Activated CD4-positive, alpha-beta T cell treated with anti-CD3 and anti-CD28 coated beads, Interleukin-2, amount 10 ng/mL, durations not matched to agents 24 days and 14 days (primary cell): ENCODE results near the gene ADCY2. TPM values are rescaled to one million over a fixed set of nuclear protein-coding genes. Genes with fewer than 3 reads are reported as not detected.

ENCODE experiments used
- DNase-seq: peaks from one replicate; pipeline ENCODE4 v3.0.0; 2022
- H3K27ac Mint-ChIP-seq: one replicate; pipeline ENCODE4 v1.8.0; 2022; ENCODE audit warnings: mild to moderate bottlenecking, mixed read lengths
- H3K27me3 Mint-ChIP-seq: one replicate; pipeline ENCODE4 v1.8.0; 2022; ENCODE audit warnings: mixed read lengths
- H3K36me3 Mint-ChIP-seq: one replicate; pipeline ENCODE4 v1.8.0; 2022; ENCODE audit warnings: low read depth, mild to moderate bottlenecking, mixed read lengths
- H3K4me1 Mint-ChIP-seq: one replicate; pipeline ENCODE4 v1.8.0; 2021; ENCODE audit warnings: mixed read lengths
- H3K4me3 Mint-ChIP-seq: one replicate; pipeline ENCODE4 v1.8.0; 2022; ENCODE audit warnings: mild to moderate bottlenecking, moderate library complexity, mixed read lengths
- H3K9me3 Mint-ChIP-seq: one replicate; pipeline ENCODE4 v1.8.0; 2021; ENCODE audit warnings: mixed read lengths
- intact Hi-C: fragments of 100-400 bp; cut with micrococcal nuclease; formaldehyde crosslinking; loops from one replicate; pipeline ENCODE4 v1.15.1; 2023
- total RNA-seq: library from RNA; stranded (reverse); gene quantifications from 2 replicates; pipeline ENCODE4 v1.2.3, GENCODE V29; 2022

ADCY2 gene
- total RNA-seq, 1 donor from 2014 or later, result not detected

GRCh38 chr5:7589800-7590199 lies 193.9 kb downstream of the ADCY2 start:
- Mint-ChIP-seq H3K9me3 (no peaks in the 10 kb centered on the region), H3K27ac (no peak overlapping the region), H3K36me3 (no peaks in the 10 kb centered on the region), H3K4me3 (no peak overlapping the region), H3K4me1 (no peaks in the 10 kb centered on the region), H3K27me3 (no peaks in the 10 kb centered on the region)
- no peak for DNase-seq
- intact Hi-C loops, result no loop called here

GRCh38 chr5:7592910-7593309 lies 197.0 kb downstream of the ADCY2 start:
- Mint-ChIP-seq H3K9me3 (no peaks in the 10 kb centered on the region), H3K27me3 (no peaks in the 10 kb centered on the region), H3K4me1 (no peaks in the 10 kb centered on the region), H3K27ac (no peak overlapping the region), H3K36me3 (no peaks in the 10 kb centered on the region), H3K4me3 (no peak overlapping the region)
- no peak for DNase-seq
- intact Hi-C loops, result no loop called here

GRCh38 chr5:7597059-7597642 lies 201.2 kb downstream of the ADCY2 start:
- H3K4me1 Mint-ChIP-seq, result no peaks in the 10 kb centered on the region
- no peak for DNase-seq
- intact Hi-C loops, result no loop called here

GRCh38 chr5:7606840-7607465 lies 211.0 kb downstream of the ADCY2 start:
- Mint-ChIP-seq H3K36me3 (no peaks in the 10 kb centered on the region), H3K27ac (no peak overlapping the region), H3K4me1 (no peaks in the 10 kb centered on the region), H3K4me3 (no peak overlapping the region), H3K27me3 (no peaks in the 10 kb centered on the region), H3K9me3 (peaks cover 7% of the 10 kb centered on the region)
- intact Hi-C loops, result no loop called here
- DNase-seq, result no peak

More at GRCh38 chr5:7597059-7597642, 201.2 kb downstream of the ADCY2 start:
- no peaks in the 10 kb centered on the region for H3K36me3 Mint-ChIP-seq
- H3K27ac Mint-ChIP-seq, result no peak overlapping the region
- no peaks in the 10 kb centered on the region for H3K27me3 Mint-ChIP-seq
- no peak overlapping the region for H3K4me3 Mint-ChIP-seq
- no peaks in the 10 kb centered on the region for H3K9me3 Mint-ChIP-seq

GRCh38 chr5:7608772-7609171 lies 212.8 kb downstream of the ADCY2 start:
- Mint-ChIP-seq H3K4me3 (no peak overlapping the region), H3K9me3 (peaks cover 4% of the 10 kb centered on the region), H3K27ac (no peak overlapping the region), H3K27me3 (no peaks in the 10 kb centered on the region), H3K4me1 (no peaks in the 10 kb centered on the region), H3K36me3 (no peaks in the 10 kb centered on the region)
- no peak for DNase-seq
- intact Hi-C loops, result no loop called here

GRCh38 chr5:7609726-7610125 lies 213.8 kb downstream of the ADCY2 start:
- Mint-ChIP-seq H3K4me3 (no peak overlapping the region), H3K27me3 (no peaks in the 10 kb centered on the region), H3K27ac (no peak overlapping the region), H3K36me3 (no peaks in the 10 kb centered on the region), H3K9me3 (peaks cover 4% of the 10 kb centered on the region), H3K4me1 (no peaks in the 10 kb centered on the region)
- no peak for DNase-seq
- intact Hi-C loops, result no loop called here

- Mint-ChIP-seq H3K36me3 (no peaks in the 10 kb centered on the region), H3K4me3 (no peak overlapping the region), H3K27ac (no peak overlapping the region), H3K4me1 (no peaks in the 10 kb centered on the region), H3K9me3 (peaks cover 4% of the 10 kb centered on the region), H3K27me3 (no peaks in the 10 kb centered on the region)
- intact Hi-C loops, result no loop called here
- no peak for DNase-seq
Measured at GRCh38 chr5:7610531-7611177, 214.7 kb downstream of the ADCY2 start.

- H3K27me3 Mint-ChIP-seq, result no peaks in the 10 kb centered on the region
- intact Hi-C loops, result no loop called here
- no peak overlapping the region for H3K4me3 Mint-ChIP-seq
- H3K27ac Mint-ChIP-seq, result no peak overlapping the region
- H3K9me3 Mint-ChIP-seq, result peaks cover 4% of the 10 kb centered on the region
- no peaks in the 10 kb centered on the region for H3K36me3 Mint-ChIP-seq
- no peaks in the 10 kb centered on the region for H3K4me1 Mint-ChIP-seq
- DNase-seq, result no peak
Measured at GRCh38 chr5:7611518-7611917, 215.6 kb downstream of the ADCY2 start.

GRCh38 chr5:7615566-7616061 lies 219.7 kb downstream of the ADCY2 start:
- intact Hi-C loops, result no loop called here

GRCh38 chr5:7616897-7617296 lies 221.0 kb downstream of the ADCY2 start:
- H3K27me3 Mint-ChIP-seq, result no peaks in the 10 kb centered on the region
- H3K9me3 Mint-ChIP-seq, result no peaks in the 10 kb centered on the region
- DNase-seq, result no peak
- H3K36me3 Mint-ChIP-seq, result no peaks in the 10 kb centered on the region
- H3K4me3 Mint-ChIP-seq, result no peak overlapping the region
- no peak overlapping the region for H3K27ac Mint-ChIP-seq
- no peaks in the 10 kb centered on the region for H3K4me1 Mint-ChIP-seq
- intact Hi-C loops, result no loop called here

More at GRCh38 chr5:7615566-7616061, 219.7 kb downstream of the ADCY2 start:
- DNase-seq, result no peak
- H3K4me3 Mint-ChIP-seq, result no peak overlapping the region
- no peaks in the 10 kb centered on the region for H3K36me3 Mint-ChIP-seq
- no peaks in the 10 kb centered on the region for H3K9me3 Mint-ChIP-seq
- H3K4me1 Mint-ChIP-seq, result no peaks in the 10 kb centered on the region
- no peak overlapping the region for H3K27ac Mint-ChIP-seq
- H3K27me3 Mint-ChIP-seq, result no peaks in the 10 kb centered on the region

GRCh38 chr5:7622498-7622897 lies 226.6 kb downstream of the ADCY2 start:
- Mint-ChIP-seq H3K9me3 (no peaks in the 10 kb centered on the region), H3K4me1 (no peaks in the 10 kb centered on the region), H3K27ac (no peak overlapping the region), H3K27me3 (no peaks in the 10 kb centered on the region), H3K4me3 (no peak overlapping the region), H3K36me3 (no peaks in the 10 kb centered on the region)
- no peak for DNase-seq
- intact Hi-C loops, result no loop called here

- Mint-ChIP-seq H3K27me3 (no peaks in the 10 kb centered on the region), H3K4me1 (no peaks in the 10 kb centered on the region), H3K36me3 (no peaks in the 10 kb centered on the region), H3K9me3 (no peaks in the 10 kb centered on the region), H3K27ac (no peak overlapping the region), H3K4me3 (no peak overlapping the region)
- no peak for DNase-seq
- intact Hi-C loops, result no loop called here
Measured at GRCh38 chr5:7625740-7626139, 229.8 kb downstream of the ADCY2 start.

GRCh38 chr5:7628248-7628647 lies 232.3 kb downstream of the ADCY2 start:
- intact Hi-C loops, result no loop called here

GRCh38 chr5:7628820-7629219 lies 232.9 kb downstream of the ADCY2 start:
- no peak for DNase-seq
- no peaks in the 10 kb centered on the region for H3K27me3 Mint-ChIP-seq
- H3K27ac Mint-ChIP-seq, result no peak overlapping the region
- H3K4me3 Mint-ChIP-seq, result no peak overlapping the region
- intact Hi-C loops, result no loop called here
- H3K4me1 Mint-ChIP-seq, result no peaks in the 10 kb centered on the region
- no peaks in the 10 kb centered on the region for H3K36me3 Mint-ChIP-seq
- no peaks in the 10 kb centered on the region for H3K9me3 Mint-ChIP-seq

More at GRCh38 chr5:7628248-7628647, 232.3 kb downstream of the ADCY2 start:
- no peaks in the 10 kb centered on the region for H3K4me1 Mint-ChIP-seq
- H3K9me3 Mint-ChIP-seq, result no peaks in the 10 kb centered on the region
- H3K36me3 Mint-ChIP-seq, result no peaks in the 10 kb centered on the region
- H3K4me3 Mint-ChIP-seq, result no peak overlapping the region
- no peak overlapping the region for H3K27ac Mint-ChIP-seq
- no peaks in the 10 kb centered on the region for H3K27me3 Mint-ChIP-seq
- no peak for DNase-seq
